ENCODE data around the gene CACNA1E.

GRCh38 chr1:181618559-181618958 lies 135.2 kb downstream of the CACNA1E start:
- TF ChIP-seq CTCF (conservative IDR thresholded peaks at IDR 0.05) (no peak), ZFX (IDR thresholded peaks at IDR 0.05) (no peak)
